ENCODE measurements around the gene FSTL5.

Gene FSTL5

DNA sequence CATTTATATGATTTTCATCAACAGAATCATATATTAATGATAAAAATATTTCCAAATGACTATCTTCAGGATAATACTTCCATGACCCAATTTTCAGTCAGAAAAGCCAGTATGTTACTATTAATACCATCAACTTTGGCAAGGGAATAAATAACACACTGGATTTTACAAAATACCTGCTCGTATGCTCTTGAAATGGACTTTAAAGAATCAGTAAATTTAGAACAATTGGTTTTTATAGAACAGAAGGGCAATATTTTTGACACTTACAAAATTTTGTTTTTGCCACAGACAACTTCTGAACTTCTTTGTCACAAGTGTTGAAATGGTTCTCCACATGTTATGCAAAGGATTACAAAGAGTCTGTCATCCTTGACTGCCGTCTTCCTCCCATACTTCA lies 700.4 kb downstream of the FSTL5 start:
- Histone ChIP-seq H4K20me1 (ENCODE audit: insufficient read depth, low read length) (no peaks in the 10 kb centered on the region), H3K79me2 (ENCODE audit: insufficient read depth, low read length) (no peaks in the 10 kb centered on the region), H3K9ac (ENCODE audit: low read depth, low read length) (no peak overlapping the region), H3K27ac (ENCODE audit: low read length) (no peak overlapping the region), H2AFZ (ENCODE audit: low read depth, low read length) (no peak overlapping the region), H3K4me3 (ENCODE audit: low read depth in 1 of 2, low read length in 2 of 2) (no peak overlapping the region), H3K4me2 (ENCODE audit: insufficient read depth, low read length) (no peak overlapping the region), H3K9me3 (ENCODE audit: insufficient read depth, low read length, severe bottlenecking) (no peaks in the 10 kb centered on the region), H3K36me3 (ENCODE audit: insufficient read depth, low read length) (no peaks in the 10 kb centered on the region), H3K27me3 (ENCODE audit: insufficient read depth, low read length, poor library complexity) (no peaks in the 10 kb centered on the region), H3K4me1 (ENCODE audit: insufficient read depth, low read length) (no peaks in the 10 kb centered on the region)
- TF ChIP-seq, protein P1, sequence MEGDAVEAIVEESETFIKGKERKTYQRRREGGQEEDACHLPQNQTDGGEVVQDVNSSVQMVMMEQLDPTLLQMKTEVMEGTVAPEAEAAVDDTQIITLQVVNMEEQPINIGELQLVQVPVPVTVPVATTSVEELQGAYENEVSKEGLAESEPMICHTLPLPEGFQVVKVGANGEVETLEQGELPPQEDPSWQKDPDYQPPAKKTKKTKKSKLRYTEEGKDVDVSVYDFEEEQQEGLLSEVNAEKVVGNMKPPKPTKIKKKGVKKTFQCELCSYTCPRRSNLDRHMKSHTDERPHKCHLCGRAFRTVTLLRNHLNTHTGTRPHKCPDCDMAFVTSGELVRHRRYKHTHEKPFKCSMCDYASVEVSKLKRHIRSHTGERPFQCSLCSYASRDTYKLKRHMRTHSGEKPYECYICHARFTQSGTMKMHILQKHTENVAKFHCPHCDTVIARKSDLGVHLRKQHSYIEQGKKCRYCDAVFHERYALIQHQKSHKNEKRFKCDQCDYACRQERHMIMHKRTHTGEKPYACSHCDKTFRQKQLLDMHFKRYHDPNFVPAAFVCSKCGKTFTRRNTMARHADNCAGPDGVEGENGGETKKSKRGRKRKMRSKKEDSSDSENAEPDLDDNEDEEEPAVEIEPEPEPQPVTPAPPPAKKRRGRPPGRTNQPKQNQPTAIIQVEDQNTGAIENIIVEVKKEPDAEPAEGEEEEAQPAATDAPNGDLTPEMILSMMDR (IDR thresholded peaks at IDR 0.05; ENCODE audit: borderline replicate concordance, extremely low read depth, low read length, poor library complexity, severe bottlenecking), result no peak
- TF ChIP-seq EZH2 (IDR thresholded peaks at IDR 0.05; ENCODE audit: borderline replicate concordance, low read depth, low read length, severe bottlenecking), result no peak
- no peak for DNase-seq
- no peak for ATAC-seq (ENCODE audit: insufficient read depth, low read depth)

DNA sequence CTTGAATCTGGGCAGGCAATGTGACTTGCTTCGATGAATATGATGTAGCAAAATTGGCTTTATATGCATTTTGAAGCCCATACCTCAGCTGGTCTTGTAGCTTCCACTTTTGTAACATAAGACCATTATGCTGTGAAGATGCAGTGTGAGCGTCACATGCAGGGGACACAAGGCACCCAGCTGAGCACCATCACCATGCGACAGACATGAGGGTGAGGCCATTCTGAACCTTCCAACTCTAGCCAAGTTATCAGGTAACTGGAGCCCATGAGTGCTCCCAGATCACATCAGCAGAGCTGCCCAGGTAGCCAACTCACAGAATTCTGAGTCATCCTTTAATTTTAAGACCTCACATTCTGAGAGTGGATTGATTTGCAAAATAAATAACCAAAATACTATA lies 705.9 kb downstream of the FSTL5 start:
- Histone ChIP-seq H3K27me3 (ENCODE audit: insufficient read depth, low read length, poor library complexity) (no peaks in the 10 kb centered on the region), H3K4me1 (ENCODE audit: insufficient read depth, low read length) (no peaks in the 10 kb centered on the region), H3K27ac (ENCODE audit: low read length) (no peak overlapping the region), H3K4me2 (ENCODE audit: insufficient read depth, low read length) (no peak overlapping the region), H3K9ac (ENCODE audit: low read depth, low read length) (no peak overlapping the region), H3K36me3 (ENCODE audit: insufficient read depth, low read length) (no peaks in the 10 kb centered on the region), H3K9me3 (ENCODE audit: insufficient read depth, low read length, severe bottlenecking) (no peaks in the 10 kb centered on the region), H4K20me1 (ENCODE audit: insufficient read depth, low read length) (no peaks in the 10 kb centered on the region), H2AFZ (ENCODE audit: low read depth, low read length) (no peak overlapping the region), H3K79me2 (ENCODE audit: insufficient read depth, low read length) (no peaks in the 10 kb centered on the region), H3K4me3 (ENCODE audit: low read depth in 1 of 2, low read length in 2 of 2) (no peak overlapping the region)
- TF ChIP-seq, protein P1 (IDR thresholded peaks at IDR 0.05; ENCODE audit: borderline replicate concordance, extremely low read depth, low read length, poor library complexity, severe bottlenecking), result no peak
- TF ChIP-seq EZH2 (IDR thresholded peaks at IDR 0.05; ENCODE audit: borderline replicate concordance, low read depth, low read length, severe bottlenecking), result no peak
- DNase-seq (no peak), ATAC-seq (ENCODE audit: insufficient read depth, low read depth) (no peak)

DNA sequence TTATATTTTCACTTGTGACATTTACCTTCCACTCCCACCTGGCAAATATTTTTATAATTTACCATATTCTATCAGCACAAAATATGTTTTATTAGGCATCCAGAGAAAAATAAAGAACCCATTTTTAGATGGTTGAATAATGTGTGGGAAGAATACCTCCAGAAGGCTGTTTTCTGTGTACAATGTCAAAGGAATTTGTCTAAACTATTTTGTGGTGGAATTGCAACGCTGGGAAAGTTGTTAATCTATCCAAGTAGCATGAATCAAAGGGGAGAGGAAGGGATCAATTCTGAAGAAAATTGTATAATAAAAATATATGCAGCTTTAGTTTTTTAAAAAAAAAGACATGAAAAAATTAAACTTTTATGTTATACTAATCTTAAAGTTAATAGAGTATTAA lies 706.5 kb downstream of the FSTL5 start:
- Histone ChIP-seq H3K27ac (ENCODE audit: low read length) (no peak overlapping the region), H3K4me1 (ENCODE audit: insufficient read depth, low read length) (no peaks in the 10 kb centered on the region), H3K27me3 (ENCODE audit: insufficient read depth, low read length, poor library complexity) (no peaks in the 10 kb centered on the region), H2AFZ (ENCODE audit: low read depth, low read length) (no peak overlapping the region), H3K79me2 (ENCODE audit: insufficient read depth, low read length) (no peaks in the 10 kb centered on the region), H3K9ac (ENCODE audit: low read depth, low read length) (no peak overlapping the region), H3K36me3 (ENCODE audit: insufficient read depth, low read length) (no peaks in the 10 kb centered on the region), H3K4me2 (ENCODE audit: insufficient read depth, low read length) (no peak overlapping the region), H3K9me3 (ENCODE audit: insufficient read depth, low read length, severe bottlenecking) (no peaks in the 10 kb centered on the region), H4K20me1 (ENCODE audit: insufficient read depth, low read length) (no peaks in the 10 kb centered on the region), H3K4me3 (ENCODE audit: low read depth in 1 of 2, low read length in 2 of 2) (no peak overlapping the region)
- ATAC-seq (ENCODE audit: insufficient read depth, low read depth), result no peak
- TF ChIP-seq, protein P1 (IDR thresholded peaks at IDR 0.05; ENCODE audit: borderline replicate concordance, extremely low read depth, low read length, poor library complexity, severe bottlenecking), result no peak
- no peak for TF ChIP-seq EZH2 (IDR thresholded peaks at IDR 0.05; ENCODE audit: borderline replicate concordance, low read depth, low read length, severe bottlenecking)
- no peak for DNase-seq

DNA sequence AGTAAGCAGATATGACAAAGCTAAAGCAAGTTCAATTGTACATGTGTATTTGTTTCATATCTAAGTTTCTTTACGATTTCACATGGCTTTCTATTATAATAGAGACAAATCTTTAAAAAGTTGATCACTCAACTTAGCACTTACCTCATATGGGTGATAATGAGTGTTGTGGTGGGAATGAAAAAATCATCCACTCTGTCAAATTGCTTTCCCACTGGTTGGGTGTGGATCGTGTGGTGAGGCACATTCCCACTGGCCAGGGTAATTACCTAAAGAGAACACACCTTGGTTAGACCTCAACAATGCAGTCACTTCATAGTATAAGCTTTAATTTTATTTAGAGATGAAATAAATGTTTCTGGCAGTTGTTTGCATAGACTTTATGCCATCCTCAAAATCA lies 708.9 kb downstream of the FSTL5 start:
- no peaks in the 10 kb centered on the region for H3K9me3 ChIP-seq (ENCODE audit: insufficient read depth, low read length, severe bottlenecking)
- H2AFZ ChIP-seq (ENCODE audit: low read depth, low read length), result no peak overlapping the region
- H3K79me2 ChIP-seq (ENCODE audit: insufficient read depth, low read length), result no peaks in the 10 kb centered on the region
- H3K27ac ChIP-seq (ENCODE audit: low read length), result no peak overlapping the region
- no peak for ATAC-seq (ENCODE audit: insufficient read depth, low read depth)
- H3K4me2 ChIP-seq (ENCODE audit: insufficient read depth, low read length), result no peak overlapping the region
- H3K36me3 ChIP-seq (ENCODE audit: insufficient read depth, low read length), result no peaks in the 10 kb centered on the region
- no peaks in the 10 kb centered on the region for H3K4me1 ChIP-seq (ENCODE audit: insufficient read depth, low read length)
- H3K27me3 ChIP-seq (ENCODE audit: insufficient read depth, low read length, poor library complexity), result no peaks in the 10 kb centered on the region
- H3K9ac ChIP-seq (ENCODE audit: low read depth, low read length), result no peak overlapping the region
- TF ChIP-seq EZH2 (IDR thresholded peaks at IDR 0.05; ENCODE audit: borderline replicate concordance, low read depth, low read length, severe bottlenecking), result no peak
- TF ChIP-seq, protein P1 (IDR thresholded peaks at IDR 0.05; ENCODE audit: borderline replicate concordance, extremely low read depth, low read length, poor library complexity, severe bottlenecking), result no peak
- H3K4me3 ChIP-seq (ENCODE audit: low read depth in 1 of 2, low read length in 2 of 2), result no peak overlapping the region
- no peak for DNase-seq
- no peaks in the 10 kb centered on the region for H4K20me1 ChIP-seq (ENCODE audit: insufficient read depth, low read length)

Data from DND-41 (cell line).